IMR-90 (cell line): Measurements from ENCODE around the gene TNFAIP8. TPM values are rescaled to one million over a fixed set of nuclear protein-coding genes. Genes with fewer than 3 reads are reported as not detected.

Experiments used
- ATAC-seq: fragments of 200-7000 bp; cut with Tn5 transposase; 2 replicates; pipeline ENCODE4 v1.9.1; 2020; ENCODE audit warnings: low read depth, mild to moderate bottlenecking, moderate library complexity
- BruUV-seq: library from RNA; stranded (reverse); fragments of 400-500 nt; replicated peaks from 2 replicates; lab custom pipeline; 2021; lab: Mats Ljungman, UMichigan
- CTCF ChIA-PET: fragments of 300-600 bp; formaldehyde crosslinking; extraction: SDS; loops from one replicate; lab custom pipeline; 2021; ENCODE audit warnings: antibody characterized with exemption; lab: Yijun Ruan, JAX
- POLR2A ChIA-PET: fragments of 300-600 bp; sonication (Branson Sonifier 250); formaldehyde crosslinking; loops from one replicate; lab custom pipeline; 2022; ENCODE audit warnings: antibody characterized with exemption; ENCODE audit not compliant: unreplicated experiment; lab: Charles Lee
- DNase-seq: peaks from one replicate; pipeline ENCODE4 v3.0.0; 2013
- H2AFZ ChIP-seq: replicated peaks from 2 replicates; pipeline ENCODE3; 2013; ENCODE audit warnings: low read length, mild to moderate bottlenecking; ENCODE audit not compliant: poor library complexity
- H2AK5ac ChIP-seq: 2 replicates; pipeline ENCODE4 v1.6.1; 2013; ENCODE audit warnings: low read depth, low read length, inconsistent platforms
- H2AK9ac ChIP-seq: replicated peaks from 2 replicates; pipeline ENCODE3; 2013; ENCODE audit warnings: mild to moderate bottlenecking, low read depth, low read length, moderate library complexity; ENCODE audit not compliant: poor library complexity
- H2BK120ac ChIP-seq: 2 replicates; pipeline ENCODE4 v1.6.1; 2013; ENCODE audit warnings: low read depth, low read length, inconsistent platforms
- H2BK15ac ChIP-seq: 3 replicates; pipeline ENCODE4 v1.6.1; 2013; ENCODE audit warnings: low read depth, low read length, inconsistent platforms
- H2BK20ac ChIP-seq: 2 replicates; pipeline ENCODE4 v1.6.1; 2013; ENCODE audit warnings: low read depth, mild to moderate bottlenecking, inconsistent platforms, low read length, moderate library complexity
- H2BK5ac ChIP-seq: 2 replicates; pipeline ENCODE4 v1.6.1; 2013; ENCODE audit warnings: mild to moderate bottlenecking, low read depth, low read length, inconsistent platforms; ENCODE audit not compliant: poor library complexity, severe bottlenecking
- H3K14ac ChIP-seq: replicated peaks from 2 replicates; pipeline ENCODE4 v1.6.1; 2013; ENCODE audit warnings: low read depth, low read length, inconsistent platforms
- H3K18ac ChIP-seq: 2 replicates; pipeline ENCODE4 v1.6.1; 2013; ENCODE audit warnings: low read depth, low read length, control low read depth
- H3K23ac ChIP-seq: 2 replicates; pipeline ENCODE4 v1.6.1; 2013; ENCODE audit warnings: low read depth, low read length, inconsistent platforms
- H3K27ac ChIP-seq: 2 replicates; pipeline ENCODE4 v1.5.1; 2013; ENCODE audit warnings: mild to moderate bottlenecking, control low read depth, low read length; ENCODE audit not compliant: insufficient read depth
- H3K27me3 ChIP-seq: 2 replicates; pipeline ENCODE4 v1.6.1; 2013; ENCODE audit warnings: low read length; ENCODE audit not compliant: control insufficient read depth, insufficient read depth
- H3K36me3 ChIP-seq: 2 replicates; pipeline ENCODE4 v1.6.1; 2013; ENCODE audit warnings: low read length, mixed read lengths; ENCODE audit not compliant: control insufficient read depth, insufficient read depth
- H3K4ac ChIP-seq: 2 replicates; pipeline ENCODE4 v1.6.1; 2013; ENCODE audit warnings: low read depth, low read length, inconsistent platforms
- H3K4me1 ChIP-seq: 2 replicates; pipeline ENCODE4 v1.6.1; 2013; ENCODE audit warnings: low read length, mixed read lengths; ENCODE audit not compliant: control insufficient read depth, insufficient read depth
- H3K4me2 ChIP-seq: 2 replicates; pipeline ENCODE4 v1.6.1; 2013; ENCODE audit warnings: low read depth, mild to moderate bottlenecking, control low read depth, low read length, moderate library complexity
- H3K4me3 ChIP-seq: 2 replicates; pipeline ENCODE4 v1.5.1; 2013; ENCODE audit warnings: low read depth, mild to moderate bottlenecking, control low read depth, low read length, moderate library complexity; ENCODE audit not compliant: insufficient read depth
- H3K56ac ChIP-seq: 2 replicates; pipeline ENCODE4 v1.6.1; 2013; ENCODE audit warnings: low read length, inconsistent platforms; ENCODE audit not compliant: insufficient read depth; ENCODE audit errors: extremely low read depth
- H3K79me1 ChIP-seq, 2 experiments: 2 replicates each; pipeline ENCODE4 v1.6.1; 2013; ENCODE audit warnings: low read length in 2 of 2, inconsistent platforms in 1 of 2, low read depth in 1 of 2
- H3K9ac ChIP-seq: 2 replicates; pipeline ENCODE4 v1.6.1; 2013; ENCODE audit warnings: low read depth, low read length, control low read depth
- H3K9me1 ChIP-seq: 2 replicates; pipeline ENCODE4 v1.6.1; 2013; ENCODE audit warnings: low read length, inconsistent platforms; ENCODE audit not compliant: insufficient read depth
- H3K9me3 ChIP-seq: 2 replicates; pipeline ENCODE4 v1.6.1; 2013; ENCODE audit warnings: low read length; ENCODE audit not compliant: control insufficient read depth, insufficient read depth
- H4K20me1 ChIP-seq: 2 replicates; pipeline ENCODE4 v1.6.1; 2013; ENCODE audit warnings: low read length, inconsistent platforms; ENCODE audit not compliant: insufficient read depth
- H4K5ac ChIP-seq: 2 replicates; pipeline ENCODE4 v1.6.1; 2013; ENCODE audit warnings: mild to moderate bottlenecking, low read depth, low read length, control low read depth
- H4K8ac ChIP-seq, 2 experiments: 2 replicates each; pipeline ENCODE4 v1.6.1; 2013; ENCODE audit warnings: low read depth in 2 of 2, low read length in 2 of 2, control low read depth in 1 of 2, inconsistent platforms in 1 of 2
- H4K91ac ChIP-seq: 2 replicates; pipeline ENCODE4 v1.6.1; 2013; ENCODE audit warnings: low read depth, low read length, inconsistent platforms; ENCODE audit not compliant: insufficient read depth
- BHLHE40 ChIP-seq: fragments of 150-350 bp; IDR thresholded peaks from 2 replicates; pipeline ENCODE4 v1.6.1; 2016; ENCODE audit warnings: mild to moderate bottlenecking, low read depth, low read length
- CEBPB ChIP-seq: IDR thresholded peaks from 2 replicates; pipeline ENCODE4 v1.6.1; 2012; ENCODE audit warnings: low read depth, low read length, improper control_type of control experiment
- CHD1 ChIP-seq: IDR thresholded peaks from 2 replicates; pipeline ENCODE4 v1.6.1; 2012; ENCODE audit warnings: low read depth, low read length, improper control_type of control experiment
- FOS ChIP-seq: fragments of 150-350 bp; IDR thresholded peaks from 2 replicates; pipeline ENCODE4 v1.6.1; 2016; ENCODE audit warnings: low read depth, low read length
- MAFK ChIP-seq: IDR thresholded peaks from 2 replicates; pipeline ENCODE4 v1.6.1; 2012; ENCODE audit warnings: low read depth, low read length, improper control_type of control experiment
- MAZ ChIP-seq: IDR thresholded peaks from 2 replicates; pipeline ENCODE4 v1.6.1; 2012; ENCODE audit warnings: low read depth, mild to moderate bottlenecking, low read length, improper control_type of control experiment, moderate library complexity, borderline replicate concordance
- NFE2L2 ChIP-seq: fragments of 150-350 bp; IDR thresholded peaks from 2 replicates; pipeline ENCODE4 v1.6.1; 2016; ENCODE audit warnings: low read depth, mild to moderate bottlenecking, low read length
- POLR2A ChIP-seq: IDR thresholded peaks from 2 replicates; pipeline ENCODE4 v1.6.1; 2012; ENCODE audit warnings: mild to moderate bottlenecking, low read depth, low read length
- RAD21 ChIP-seq: IDR thresholded peaks from 2 replicates; pipeline ENCODE4 v1.6.1; 2012; ENCODE audit warnings: low read length, improper control_type of control experiment
- RFX5 ChIP-seq: IDR thresholded peaks from 2 replicates; pipeline ENCODE4 v1.8.0; 2012; ENCODE audit warnings: low read depth, mild to moderate bottlenecking, low read length, moderate library complexity
- SMC3 ChIP-seq: fragments of 150-350 bp; IDR thresholded peaks from 2 replicates; pipeline ENCODE4 v1.6.1; 2016; ENCODE audit warnings: low read depth, mild to moderate bottlenecking, antibody characterized with exemption, low read length, moderate library complexity
- WGBS, 2 experiments: methylation state at CpG; one replicate each; pipeline versions ENCODE4 v1.1.5 to v1.1.7; 2013; ENCODE audit warnings: missing lambda C conversion rate in 2 of 2; ENCODE audit not compliant: insufficient read length in 1 of 2; ENCODE audit errors: extremely low coverage in 2 of 2; 5-methylcytosine and 5-hydroxymethylcytosine counted together
- dilution Hi-C: fragments of 300-500 bp; cut with HindIII; formaldehyde crosslinking; loops from one replicate; pipeline ENCODE4 v1.14.3; 2018; ENCODE audit warnings: low sequenced_read_pairs; ENCODE audit not compliant: unreplicated experiment
- in situ Hi-C: fragments of 300-500 bp; cut with MboI; formaldehyde crosslinking; loops from 3 replicates; pipeline ENCODE4 v1.14.3; 2019; ENCODE audit warnings: low sequenced_read_pairs, inconsistent platforms, mixed read lengths
- intact Hi-C: fragments of 100-400 bp; cut with micrococcal nuclease; formaldehyde crosslinking; loops from 2 replicates; pipeline ENCODE4 v1.10.0; 2022
- polyA plus RNA-seq, 3 experiments: library from polyadenylated mRNA; depleted of rRNA; stranded (reverse); fragments of >200 nt; gene quantifications; 2 replicates each; pipeline ENCODE4 v1.2.3, GENCODE V29; 2012; ENCODE audit warnings: low replicate concordance in 1 of 3
- total RNA-seq: library from RNA; depleted of rRNA; stranded (reverse); fragments of >200 nt; gene quantifications from 2 replicates; pipeline ENCODE4 v1.2.3, GENCODE V29; 2012
- TF ChIP-seq, protein P1 (sequence below): conservative IDR thresholded peaks from 2 replicates; pipeline ENCODE4 v1.5.1; 2012; ENCODE audit warnings: mild to moderate bottlenecking, low read depth, low read length, improper control_type of control experiment
- TF ChIP-seq, protein P2 (sequence below): fragments of 150-350 bp; IDR thresholded peaks from 2 replicates; pipeline ENCODE4 v1.6.1; 2017; ENCODE audit warnings: mild to moderate bottlenecking, antibody characterized with exemption, low read length, low read depth
- TF ChIP-seq, protein P3 (sequence below): fragments of 150-350 bp; IDR thresholded peaks from 2 replicates; pipeline ENCODE4 v1.6.1; 2016; ENCODE audit warnings: low read depth, mild to moderate bottlenecking, low read length, moderate library complexity, borderline replicate concordance

TNFAIP8 gene
- total and polyA plus RNA-seq, 2 of the 4 experiments (the other 2 are of a cell fraction), result 20.3 to 29.9 TPM

DNA sequence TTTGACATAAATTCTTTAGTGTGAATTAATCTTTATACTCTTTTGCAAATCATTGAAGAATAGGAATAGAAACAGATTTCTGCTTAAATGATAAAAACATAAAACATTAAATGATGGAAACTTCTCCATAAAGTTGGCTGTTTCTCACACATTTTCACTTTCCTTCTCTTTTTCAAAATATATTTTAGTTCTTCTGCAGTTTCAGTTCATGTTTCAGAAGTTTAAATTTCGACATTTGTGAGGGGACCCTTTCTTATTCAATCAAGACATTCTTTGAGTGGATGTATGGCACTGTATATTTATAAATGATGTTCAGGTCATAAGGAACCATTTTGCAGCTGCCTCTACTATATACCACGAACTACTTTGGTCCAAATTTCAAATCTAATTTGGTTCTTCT, 34.6 kb downstream of the TNFAIP8 start:
- dilution Hi-C loops, result no loop called here
- no peak overlapping the region for H3K23ac ChIP-seq
- CTCF ChIA-PET, result interaction anchor here (0.6 to 1.5 kb wide), 3 partner anchors 22 to 111 kb away, joined by 3 to 10 read pairs (median 5); no protein-coding TSS in a partner anchor

More for the DNA sequence above, 34.6 kb downstream of the TNFAIP8 start:
- Histone ChIP-seq H3K4me2 (no peak overlapping the region), H4K8ac (no peak overlapping the region), H3K4me1 (peaks cover 6% of the 10 kb centered on the region), H4K5ac (no peak overlapping the region), H3K56ac (no peak overlapping the region), H2AK5ac (no peak overlapping the region), H2BK120ac (no peak overlapping the region), H3K36me3 (peaks cover 6% of the 10 kb centered on the region), H2BK5ac (no peak overlapping the region), H3K14ac (no peak overlapping the region), H3K9ac (no peak overlapping the region), H2BK15ac (no peak overlapping the region), H4K91ac (no peak overlapping the region), H2BK20ac (no peak overlapping the region), H3K4ac (no peak overlapping the region), H3K9me3 (no peaks in the 10 kb centered on the region), H4K20me1 (no peaks in the 10 kb centered on the region), H3K4me3 (no peak overlapping the region), H3K9me1 (peaks cover 3% of the 10 kb centered on the region), H3K27ac (no peak overlapping the region), H2AK9ac (no peak overlapping the region), H3K79me1 (peaks cover 12 to 29% of the 10 kb centered on the region in 2 experiments), H3K18ac (no peak overlapping the region), H3K27me3 (no peaks in the 10 kb centered on the region), H2AFZ (no peak overlapping the region)
- ATAC-seq (no peak), DNase-seq (no peak)
- no TSS peak for BruUV-seq
- POLR2A ChIA-PET, result no interaction called here
- intact Hi-C loops (loop anchor here (5.0 kb wide), 1 partner anchor 33 kb away; the partner anchor contains the start of gene TNFAIP8), in situ Hi-C loops (no loop called here)
- TF ChIP-seq, protein P1, sequence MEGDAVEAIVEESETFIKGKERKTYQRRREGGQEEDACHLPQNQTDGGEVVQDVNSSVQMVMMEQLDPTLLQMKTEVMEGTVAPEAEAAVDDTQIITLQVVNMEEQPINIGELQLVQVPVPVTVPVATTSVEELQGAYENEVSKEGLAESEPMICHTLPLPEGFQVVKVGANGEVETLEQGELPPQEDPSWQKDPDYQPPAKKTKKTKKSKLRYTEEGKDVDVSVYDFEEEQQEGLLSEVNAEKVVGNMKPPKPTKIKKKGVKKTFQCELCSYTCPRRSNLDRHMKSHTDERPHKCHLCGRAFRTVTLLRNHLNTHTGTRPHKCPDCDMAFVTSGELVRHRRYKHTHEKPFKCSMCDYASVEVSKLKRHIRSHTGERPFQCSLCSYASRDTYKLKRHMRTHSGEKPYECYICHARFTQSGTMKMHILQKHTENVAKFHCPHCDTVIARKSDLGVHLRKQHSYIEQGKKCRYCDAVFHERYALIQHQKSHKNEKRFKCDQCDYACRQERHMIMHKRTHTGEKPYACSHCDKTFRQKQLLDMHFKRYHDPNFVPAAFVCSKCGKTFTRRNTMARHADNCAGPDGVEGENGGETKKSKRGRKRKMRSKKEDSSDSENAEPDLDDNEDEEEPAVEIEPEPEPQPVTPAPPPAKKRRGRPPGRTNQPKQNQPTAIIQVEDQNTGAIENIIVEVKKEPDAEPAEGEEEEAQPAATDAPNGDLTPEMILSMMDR, result no peak
- TF ChIP-seq FOS, result no peak
- TF ChIP-seq RFX5, result no peak
- no peak for TF ChIP-seq CEBPB
- TF ChIP-seq MAFK, result no peak
- TF ChIP-seq CHD1, result no peak
- no peak for TF ChIP-seq POLR2A
- TF ChIP-seq, protein P2, sequence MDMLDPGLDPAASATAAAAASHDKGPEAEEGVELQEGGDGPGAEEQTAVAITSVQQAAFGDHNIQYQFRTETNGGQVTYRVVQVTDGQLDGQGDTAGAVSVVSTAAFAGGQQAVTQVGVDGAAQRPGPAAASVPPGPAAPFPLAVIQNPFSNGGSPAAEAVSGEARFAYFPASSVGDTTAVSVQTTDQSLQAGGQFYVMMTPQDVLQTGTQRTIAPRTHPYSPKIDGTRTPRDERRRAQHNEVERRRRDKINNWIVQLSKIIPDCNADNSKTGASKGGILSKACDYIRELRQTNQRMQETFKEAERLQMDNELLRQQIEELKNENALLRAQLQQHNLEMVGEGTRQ, result no peak
- no peak for TF ChIP-seq SMC3
- no peak for TF ChIP-seq RAD21
- TF ChIP-seq BHLHE40, result no peak
- TF ChIP-seq, protein P3, sequence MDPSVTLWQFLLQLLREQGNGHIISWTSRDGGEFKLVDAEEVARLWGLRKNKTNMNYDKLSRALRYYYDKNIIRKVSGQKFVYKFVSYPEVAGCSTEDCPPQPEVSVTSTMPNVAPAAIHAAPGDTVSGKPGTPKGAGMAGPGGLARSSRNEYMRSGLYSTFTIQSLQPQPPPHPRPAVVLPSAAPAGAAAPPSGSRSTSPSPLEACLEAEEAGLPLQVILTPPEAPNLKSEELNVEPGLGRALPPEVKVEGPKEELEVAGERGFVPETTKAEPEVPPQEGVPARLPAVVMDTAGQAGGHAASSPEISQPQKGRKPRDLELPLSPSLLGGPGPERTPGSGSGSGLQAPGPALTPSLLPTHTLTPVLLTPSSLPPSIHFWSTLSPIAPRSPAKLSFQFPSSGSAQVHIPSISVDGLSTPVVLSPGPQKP, result no peak
- no peak for TF ChIP-seq NFE2L2
- TF ChIP-seq MAZ, result no peak
- 33 to 100% methylated on average over 1 of the region's 2 CpGs for WGBS, 2 experiments
